HS-5 (cell line): ENCODE results near the gene POLD2.

Experiments used
- DNase-seq: peaks from one replicate; pipeline ENCODE4 v3.0.0-alpha.2; 2012; ENCODE audit warnings: low read depth

The POLD2 gene

DNA sequence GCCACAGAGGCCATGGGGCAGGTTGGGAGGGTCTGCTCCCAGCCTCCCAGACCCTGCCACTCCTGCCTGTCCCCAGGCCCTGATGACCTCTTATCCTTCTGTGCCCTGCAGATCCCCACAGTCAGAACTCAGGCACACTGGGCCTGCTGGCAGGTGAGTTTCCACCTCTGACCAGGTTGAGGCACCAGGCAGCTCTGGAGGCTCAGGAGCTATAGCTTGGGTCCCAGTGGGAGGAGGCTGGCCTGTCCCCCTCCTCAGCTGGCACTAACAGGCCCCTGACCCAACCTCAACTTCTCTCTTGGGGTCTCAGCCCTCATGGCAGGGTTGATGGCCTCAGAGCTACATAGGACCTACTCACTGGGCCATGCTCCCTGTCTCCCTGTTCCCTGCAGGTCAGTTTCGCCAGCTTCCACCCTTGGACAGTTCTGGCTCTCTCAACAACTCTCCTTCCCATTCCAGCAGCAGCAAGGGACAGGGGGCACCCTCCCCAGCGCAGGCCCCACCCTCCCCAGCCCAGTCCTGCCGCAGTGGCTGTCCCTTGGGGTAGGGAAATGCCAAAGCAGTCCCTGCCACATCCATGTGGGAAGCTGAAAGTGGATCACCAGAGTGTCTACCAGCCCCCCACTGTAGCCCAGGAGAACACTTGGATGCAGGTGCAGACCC is 21.9 kb downstream of the POLD2 start:
- DNase-seq = no peak

DNA sequence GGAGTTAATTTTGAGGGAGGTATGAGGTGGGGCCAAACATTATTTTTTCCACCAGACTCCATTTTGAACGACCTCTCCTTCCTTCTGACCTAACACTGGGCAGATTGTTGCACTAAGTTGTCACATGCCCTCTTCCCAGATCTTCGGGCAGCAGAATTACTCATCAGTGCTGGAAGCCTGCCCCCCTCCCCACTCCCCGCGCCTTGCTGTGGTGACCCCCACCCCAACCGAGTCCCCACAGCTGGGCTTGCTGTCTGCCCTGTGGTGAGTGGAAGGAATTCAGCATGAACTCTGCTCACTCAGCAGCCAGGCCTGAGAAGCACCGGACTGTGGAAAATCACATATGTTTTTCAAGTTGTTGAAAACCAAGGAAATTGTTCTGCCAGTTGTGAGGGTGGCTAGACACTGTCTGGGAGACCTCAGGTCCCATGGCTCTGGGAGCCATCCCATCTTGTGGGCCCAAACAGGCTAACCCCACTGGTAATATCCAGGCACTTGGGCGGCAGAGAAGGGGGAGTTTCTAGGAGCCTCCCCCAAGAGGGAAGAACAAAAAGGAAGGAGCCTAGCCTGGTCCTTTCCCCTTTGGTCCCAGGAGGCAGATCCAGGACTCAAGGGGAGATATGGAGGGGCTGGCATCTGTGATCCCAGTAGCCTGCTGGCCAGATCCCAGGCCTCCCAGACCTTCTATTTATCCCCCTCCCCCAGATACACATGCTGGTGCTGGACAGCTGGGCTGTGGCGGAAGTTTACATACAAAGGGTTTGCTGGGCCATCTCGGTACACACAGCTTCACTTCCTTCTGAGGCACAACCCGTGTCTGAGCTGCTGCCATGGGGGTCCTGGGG is 22.7 kb downstream of the POLD2 start:
- DNase-seq = no peak

DNA sequence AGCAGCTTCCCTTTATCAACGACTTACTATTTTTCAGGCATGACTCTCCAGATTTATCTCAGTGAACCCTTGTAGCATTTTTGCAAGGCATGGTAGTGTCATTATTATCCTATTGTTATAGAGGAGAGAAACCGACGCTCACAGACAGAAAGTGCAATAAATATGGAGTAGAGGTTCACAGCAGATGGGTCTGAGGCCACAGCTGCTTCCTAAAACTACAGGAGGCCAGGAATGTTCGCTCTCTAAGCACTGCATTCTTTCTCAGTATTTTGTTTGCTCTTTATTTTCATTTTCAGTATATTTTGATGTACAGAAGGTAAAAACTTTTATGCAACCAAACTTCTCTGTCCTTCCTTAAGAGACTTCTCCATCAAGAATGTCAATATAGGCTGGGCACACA is 23.7 kb downstream of the POLD2 start:
- DNase-seq = no peak

DNA sequence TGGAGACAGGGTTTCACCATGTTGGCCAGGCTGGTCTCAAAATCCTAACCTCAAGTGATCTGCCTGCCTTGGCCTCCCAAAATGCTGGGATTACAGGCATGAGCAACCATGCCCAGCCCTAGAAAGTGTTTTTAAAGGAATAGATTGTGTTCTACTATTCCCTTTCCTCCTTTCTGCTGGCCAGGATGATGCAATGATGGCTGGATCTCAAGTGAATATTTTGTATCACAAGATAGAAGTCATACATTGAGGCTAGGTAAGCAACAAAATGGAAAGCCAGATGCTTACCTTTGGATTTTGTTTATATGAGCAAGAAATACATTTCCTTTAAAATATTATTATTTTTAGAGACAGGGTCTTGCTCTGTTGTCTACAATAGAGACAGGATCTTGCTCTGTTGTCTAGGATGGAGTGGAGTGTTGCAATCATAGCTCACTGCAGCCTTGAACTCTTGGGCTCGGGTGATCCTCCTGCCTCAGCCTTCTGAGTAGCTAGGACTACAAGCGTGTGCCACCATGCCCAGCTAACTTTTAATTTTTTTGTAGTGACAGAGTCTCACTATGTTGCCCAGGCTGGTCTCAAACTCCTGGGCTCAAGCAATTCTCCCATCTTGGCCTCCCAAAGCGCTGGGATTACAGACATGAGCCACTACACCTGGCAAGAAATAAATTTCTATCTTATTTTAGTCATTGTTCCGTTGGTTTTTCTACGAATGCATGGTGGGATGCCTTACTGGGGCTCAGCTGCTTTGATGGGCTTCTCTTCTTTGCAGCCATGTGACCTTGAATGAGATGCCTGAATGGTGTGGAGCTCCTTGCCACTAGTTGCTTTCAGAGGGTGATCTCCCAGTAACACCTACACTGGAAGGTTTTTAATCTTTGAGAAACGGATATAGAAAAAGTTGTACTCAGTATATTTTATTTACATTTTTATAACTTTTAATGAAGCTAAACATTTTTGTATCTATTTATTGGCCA is 25.0 kb downstream of the POLD2 start:
- no peak for DNase-seq

DNA sequence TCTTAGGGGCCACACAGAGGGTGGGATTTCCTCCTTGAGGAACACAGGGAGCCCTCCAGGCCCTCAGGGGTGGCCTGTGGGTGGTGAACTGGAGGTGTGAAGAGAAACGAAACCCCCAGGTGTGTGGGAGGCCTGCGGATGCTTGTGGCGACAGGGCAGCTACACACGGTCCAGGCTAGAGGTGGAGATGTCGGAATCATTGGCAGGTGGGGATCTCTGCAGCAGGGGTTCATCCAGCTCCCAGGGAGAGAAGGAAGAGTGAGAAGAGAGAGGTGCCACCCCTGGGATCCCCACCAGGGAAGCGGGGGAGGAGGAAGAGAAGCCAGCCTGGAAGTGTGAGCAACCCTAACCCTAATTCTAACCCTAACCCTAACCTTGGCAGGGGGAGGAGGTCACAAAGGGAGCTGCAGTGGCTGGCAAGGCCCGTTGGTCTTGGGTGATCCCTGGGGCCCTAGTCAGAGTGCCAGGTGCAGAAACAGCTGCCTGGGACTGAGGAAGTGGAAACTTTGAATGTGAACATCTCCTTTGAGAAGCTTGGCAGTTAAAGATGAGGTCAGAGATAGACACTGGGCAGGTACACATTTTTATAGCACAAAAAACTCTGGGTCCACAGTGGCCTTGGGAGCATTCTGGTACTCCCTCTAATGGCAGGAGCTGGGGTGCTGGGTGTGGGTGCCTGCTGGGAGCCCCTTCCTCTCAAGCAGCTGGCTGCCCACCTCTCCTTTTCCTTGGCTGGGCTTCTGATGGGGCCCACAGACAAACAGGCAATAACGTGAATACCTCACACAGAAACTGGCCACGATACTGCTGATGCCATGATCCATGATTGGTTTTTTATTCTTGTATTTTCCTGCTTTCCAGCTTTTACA is 26.1 kb downstream of the POLD2 start:
- DNase-seq = no peak

DNA sequence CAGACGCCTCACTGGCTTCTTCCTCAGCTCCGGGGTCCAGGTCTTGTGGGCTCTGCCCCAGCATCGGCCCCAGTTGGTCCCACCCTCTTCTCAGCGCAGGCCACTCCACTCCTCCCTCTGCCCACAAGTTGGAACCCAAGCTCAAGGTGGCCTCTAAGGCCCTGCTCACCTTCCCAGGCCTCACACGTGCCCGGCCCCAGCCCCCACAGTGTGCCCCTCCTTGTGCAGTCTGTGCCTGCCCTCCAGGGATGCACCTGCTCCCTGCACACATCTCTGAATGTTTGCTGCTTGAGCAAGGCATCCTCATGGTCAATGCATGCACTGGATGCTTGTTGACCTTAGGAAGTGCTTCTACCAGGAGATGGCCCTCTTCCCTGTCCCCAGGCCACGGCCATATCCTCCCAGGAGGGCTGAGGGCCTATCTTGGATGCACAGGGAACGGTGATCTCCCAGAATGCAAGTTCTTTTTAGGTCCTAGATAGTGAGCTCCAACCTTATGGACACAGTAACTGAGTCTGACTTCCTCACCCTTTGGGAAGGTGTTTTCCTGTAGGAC is 26.9 kb downstream of the POLD2 start:
- no peak for DNase-seq

DNA sequence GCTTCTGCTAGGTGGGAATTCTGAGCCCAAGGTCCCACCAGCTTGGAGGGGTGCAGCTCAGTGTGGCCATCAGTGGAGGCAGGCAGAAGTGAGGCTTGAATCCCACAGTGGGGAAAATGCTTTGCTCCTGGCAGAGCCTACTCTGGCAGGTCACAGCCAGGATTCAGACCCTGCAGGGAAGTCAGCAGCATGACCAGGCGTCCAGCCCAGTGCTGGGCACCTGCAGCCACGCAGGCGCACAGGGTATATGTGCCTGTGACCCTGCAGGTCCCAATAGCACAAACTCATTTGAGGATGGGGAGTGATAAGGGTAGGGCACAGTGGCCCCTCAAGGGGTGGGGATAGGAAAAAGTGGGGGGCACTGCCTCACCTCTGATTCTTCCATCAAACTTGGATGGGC is 27.6 kb downstream of the POLD2 start:
- no peak for DNase-seq

DNA sequence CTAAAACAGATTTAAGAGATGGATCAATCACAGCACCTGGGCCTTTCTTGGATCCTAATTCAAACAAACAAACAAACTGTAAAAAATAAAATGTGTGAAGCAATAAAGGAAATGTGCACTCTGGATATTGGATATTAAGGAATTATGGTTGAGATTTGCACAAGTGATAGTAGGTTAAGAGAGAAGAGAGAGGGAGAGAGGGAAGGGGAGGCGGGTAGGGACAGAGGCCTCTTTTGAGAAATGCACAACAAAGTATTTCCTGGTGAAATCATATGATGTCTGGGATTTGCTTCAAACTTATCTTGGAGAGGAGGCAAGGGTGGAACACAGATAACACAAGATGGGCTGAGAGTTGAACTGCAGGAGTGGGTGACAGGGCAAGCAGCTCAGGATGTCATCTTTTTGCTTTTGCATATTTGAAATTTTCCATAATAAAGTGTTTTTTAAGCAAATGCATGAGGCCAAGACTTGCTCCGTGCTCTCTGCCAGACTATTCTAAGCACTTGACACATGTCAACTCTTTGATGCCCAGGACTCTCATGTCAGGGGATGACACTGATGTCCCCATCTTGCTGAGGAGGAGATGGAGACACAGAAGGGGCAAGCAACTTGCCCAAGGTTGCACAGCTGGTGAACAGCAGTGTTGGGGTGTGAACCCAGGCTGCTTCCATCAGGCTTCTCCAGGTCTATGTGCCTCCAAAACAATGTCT is 28.3 kb downstream of the POLD2 start:
- DNase-seq = no peak

DNA sequence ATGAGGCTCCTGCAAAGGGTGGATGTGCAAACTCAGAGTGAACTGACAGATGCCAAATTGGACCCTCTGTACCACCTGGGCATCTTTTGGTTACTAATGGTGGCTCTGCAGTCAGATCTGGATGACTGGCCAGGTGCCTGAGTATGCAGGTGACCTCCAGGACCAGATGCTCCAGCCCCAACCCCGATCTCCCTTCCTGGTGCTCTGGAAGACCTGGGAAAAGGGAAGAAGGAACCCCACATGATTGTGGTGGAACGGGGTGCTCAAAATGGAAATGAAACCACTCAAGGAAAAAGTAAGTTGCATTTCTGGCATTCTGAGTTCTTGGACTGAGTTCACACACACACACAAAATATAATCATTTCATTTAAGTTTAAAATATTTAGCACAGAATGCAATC is 29.0 kb downstream of the POLD2 start:
- no peak for DNase-seq

DNA sequence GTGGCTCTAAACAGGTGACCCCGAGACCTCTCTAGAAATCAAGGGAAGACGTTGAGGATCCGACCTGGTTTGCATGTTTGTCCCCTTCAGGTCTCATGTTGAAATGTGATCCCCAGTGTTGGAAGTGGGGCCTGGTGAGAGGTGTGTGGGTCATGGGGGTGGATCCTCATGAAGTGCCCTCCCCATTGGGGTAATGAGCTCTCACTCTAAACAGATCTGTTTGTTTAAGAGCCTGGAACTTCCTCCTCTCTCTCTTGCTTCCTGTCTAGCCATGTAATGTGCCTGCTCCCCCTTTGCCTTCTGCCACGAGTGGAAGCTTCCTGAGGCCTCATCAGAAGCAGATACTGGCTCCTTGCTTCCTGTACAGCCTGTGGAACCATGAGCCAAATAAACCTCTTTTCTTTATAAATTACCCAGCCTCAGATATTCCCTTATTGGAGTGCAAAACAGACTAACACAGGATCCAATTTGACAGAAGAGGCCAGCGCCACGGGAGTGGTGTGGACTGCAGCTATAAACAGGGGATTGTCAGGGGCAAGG is 30.2 kb downstream of the POLD2 start:
- no peak for DNase-seq

DNA sequence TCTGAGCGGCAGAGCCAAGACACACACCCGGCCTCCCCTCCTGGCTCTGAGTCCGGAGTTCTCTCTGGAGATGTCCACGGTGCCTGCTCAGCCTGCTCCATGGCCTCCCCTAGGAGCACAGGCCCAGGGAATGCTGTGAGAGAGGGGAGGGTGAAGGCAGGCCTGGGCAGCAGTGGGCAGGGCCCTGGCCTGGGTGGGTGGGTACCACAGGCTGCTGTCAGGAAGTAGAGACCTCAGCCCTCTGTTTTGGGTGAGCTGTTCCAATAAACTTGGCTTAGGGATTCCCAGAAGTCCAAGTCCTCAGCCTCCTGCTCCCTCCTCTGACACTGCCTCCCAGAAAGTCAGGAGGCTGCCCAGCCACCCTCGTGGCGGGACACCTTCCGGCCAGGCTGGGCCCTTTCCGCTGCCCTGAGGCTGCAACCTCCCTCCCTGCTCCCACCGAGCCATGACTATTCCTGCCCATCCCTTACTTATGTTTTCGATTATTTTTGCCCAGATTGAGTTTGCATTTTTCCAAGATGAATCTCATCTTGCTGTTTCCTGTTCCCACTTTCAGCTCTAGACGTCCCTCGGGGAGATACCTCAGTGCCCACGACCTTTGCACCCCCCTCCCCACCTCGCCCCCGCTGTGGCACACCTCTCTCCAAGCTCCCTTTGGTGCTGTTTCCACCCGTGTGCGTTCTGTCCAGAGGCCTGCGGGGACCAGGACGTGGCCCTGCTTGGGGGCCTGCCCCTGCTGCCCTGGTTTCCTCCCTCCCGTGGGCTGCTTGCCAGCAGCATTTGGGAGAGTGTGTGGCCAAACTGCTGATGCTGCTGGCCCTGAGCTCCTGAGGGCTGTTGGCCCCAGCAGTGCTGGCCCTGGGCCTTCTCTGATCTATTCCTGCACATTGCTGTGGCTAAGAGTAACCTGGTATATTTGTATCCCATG is 35.2 kb downstream of the POLD2 start:
- peak; percentile 99 for DNase-seq

DNA sequence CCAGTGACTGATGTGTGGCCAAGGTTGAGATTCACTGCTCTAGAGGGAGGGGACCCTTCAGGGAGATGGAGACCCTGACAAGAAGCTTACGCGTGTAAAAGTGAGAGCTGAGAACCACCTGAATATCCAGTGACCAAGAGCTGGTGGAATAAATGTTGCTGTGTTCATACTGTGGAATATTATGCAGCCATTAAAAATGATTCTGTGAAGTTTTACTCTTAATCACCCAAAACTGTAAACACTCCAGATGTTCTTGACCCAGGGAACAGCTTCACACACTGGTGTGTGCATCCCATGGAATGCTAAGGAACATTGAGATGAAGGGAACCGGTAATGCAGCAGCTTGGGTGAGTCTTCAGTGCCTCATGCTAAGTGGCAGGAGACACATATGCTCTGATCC is 36.7 kb downstream of the POLD2 start:
- DNase-seq = no peak

DNA sequence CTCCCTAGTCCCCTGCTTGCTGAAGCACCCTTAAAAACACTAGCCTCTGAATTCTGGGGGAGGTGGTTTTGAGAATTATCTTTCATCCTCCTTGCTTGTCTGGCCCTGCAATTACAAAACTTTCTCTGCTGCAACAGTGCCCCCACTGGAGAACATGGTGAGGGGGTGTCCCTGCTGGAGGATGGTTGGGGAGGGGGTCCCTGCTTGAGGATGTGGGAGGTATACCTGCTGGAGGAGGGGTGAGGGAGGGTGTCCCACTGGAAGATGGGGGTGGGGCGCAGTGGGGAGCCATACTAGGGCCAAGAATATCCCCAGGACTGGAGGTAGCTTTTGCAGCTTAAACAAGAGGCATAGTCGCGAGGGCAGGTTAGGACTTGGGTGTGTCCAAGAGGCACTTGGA is 37.8 kb downstream of the POLD2 start:
- DNase-seq = no peak

DNA sequence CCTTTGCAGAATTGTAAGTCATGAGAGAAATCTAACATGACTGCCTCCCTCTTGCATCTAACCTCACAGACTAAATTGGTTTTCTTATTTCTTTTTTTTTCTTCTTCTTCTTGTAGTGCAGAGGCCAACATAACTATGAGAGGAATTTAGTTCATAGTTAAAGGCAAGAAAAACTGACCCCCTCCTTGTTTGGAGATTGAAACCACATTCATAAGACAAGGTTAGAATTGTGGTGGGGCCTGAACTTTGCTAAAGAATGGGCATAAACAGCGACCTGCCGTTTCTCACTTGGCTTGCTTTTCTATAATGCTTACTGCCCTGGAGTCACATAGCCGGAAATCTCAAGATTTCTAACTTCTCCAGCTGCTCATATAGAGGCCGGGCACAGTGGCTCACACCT is 38.6 kb downstream of the POLD2 start:
- no peak for DNase-seq

DNA sequence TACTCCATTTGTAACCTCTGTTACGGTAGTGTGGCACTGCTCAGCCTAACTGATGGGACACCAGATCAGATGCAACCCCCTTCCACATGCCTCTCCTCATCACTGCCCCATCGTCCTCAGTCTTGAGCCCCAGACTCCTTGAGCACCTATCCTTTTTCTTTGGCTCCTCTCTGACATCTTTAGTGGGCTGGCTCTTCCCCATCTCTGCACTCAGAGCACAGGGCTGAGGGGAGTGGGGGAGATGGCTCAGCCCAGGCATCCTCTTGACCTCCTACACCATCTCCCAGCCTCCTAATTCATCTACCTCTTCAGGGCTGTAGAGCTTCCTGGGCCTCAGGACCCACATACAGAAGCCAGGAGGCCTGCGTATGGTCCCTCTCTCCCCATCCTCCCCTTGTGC is 39.6 kb downstream of the POLD2 start:
- DNase-seq = no peak

DNA sequence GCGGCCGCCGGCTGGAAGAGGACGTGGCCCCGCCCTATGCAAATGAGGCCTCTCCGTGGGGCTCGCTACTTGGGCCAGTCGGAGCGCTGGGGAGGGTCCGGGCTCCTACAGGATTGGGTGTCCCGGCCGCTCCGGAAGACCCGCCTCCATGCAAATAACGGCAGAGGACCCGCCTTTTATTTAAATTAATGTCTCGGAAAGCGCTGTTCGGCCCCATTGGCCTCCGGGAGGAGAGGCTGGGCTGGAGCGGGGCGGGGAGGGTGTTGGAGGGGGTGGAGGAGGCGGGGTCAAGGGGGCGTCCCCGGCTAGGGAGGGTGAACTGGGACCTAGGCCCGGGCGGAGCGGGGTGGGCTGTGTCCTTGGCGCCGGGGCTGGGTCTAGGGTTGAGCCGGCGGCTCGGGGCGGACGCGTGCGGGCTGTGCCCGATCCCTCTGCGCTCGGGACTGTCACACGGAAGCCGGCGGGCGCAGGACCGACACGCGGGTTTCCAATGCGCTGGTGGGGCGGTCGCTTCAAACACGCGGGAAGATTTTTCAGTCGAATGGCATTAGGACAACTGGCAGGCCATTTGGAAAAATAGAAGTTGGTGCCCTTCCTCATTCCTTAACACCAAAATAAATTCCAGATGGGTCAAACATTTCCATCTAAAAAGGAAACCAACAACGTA is 40.7 kb downstream of the POLD2 start:
- peak; percentile 99 for DNase-seq

DNA sequence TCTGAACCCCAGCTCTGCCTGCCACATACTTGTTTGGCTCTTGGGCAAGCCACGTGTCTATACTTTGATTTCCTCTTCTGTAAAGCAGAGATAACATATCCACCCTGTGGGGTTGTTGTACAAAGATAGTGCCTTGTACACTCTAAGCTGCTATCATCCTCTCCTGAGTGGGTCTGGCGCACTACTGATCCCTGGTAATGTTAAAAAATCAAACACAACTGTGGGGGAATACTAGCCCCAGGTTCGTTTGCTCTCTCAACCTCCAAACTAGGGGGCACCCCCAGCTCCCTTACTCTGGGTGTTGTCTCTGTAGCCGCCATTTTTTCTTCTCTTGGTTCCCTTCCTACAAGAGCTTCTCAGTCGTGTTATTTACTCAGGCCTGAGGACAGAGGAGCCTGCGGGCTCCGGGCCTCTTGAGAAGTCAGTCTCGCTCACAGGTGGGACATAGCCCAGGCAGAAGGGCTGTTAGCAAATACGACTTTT is 42.0 kb downstream of the POLD2 start:
- no peak for DNase-seq

DNA sequence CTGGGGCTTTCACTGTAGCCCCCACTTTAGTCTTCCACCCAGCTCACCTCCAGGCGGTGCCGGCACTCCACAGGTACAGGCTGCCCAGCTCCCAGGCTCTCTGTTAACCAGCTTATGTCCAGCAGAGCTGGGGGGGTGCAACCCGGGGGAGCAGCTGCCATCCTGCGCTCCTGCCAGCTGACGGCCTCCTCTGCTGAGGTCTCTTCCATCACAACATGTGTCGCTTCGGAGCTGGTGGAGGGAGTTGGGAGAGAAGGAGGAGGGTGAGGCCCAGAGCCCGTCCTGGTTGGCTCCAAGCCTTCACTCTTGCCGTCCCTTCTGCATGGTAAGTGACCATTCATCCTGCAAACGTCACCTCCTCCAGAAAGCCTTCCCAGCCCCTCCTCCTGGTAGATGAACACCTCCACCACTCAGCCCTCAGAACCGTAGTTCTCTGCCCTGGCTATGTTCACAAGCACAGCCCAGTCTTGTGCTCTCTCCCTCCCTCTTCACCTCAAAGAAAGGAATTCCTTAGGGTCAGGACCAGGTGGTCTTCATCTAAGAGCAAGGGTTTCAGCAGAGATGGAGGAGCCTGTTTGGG is 42.6 kb downstream of the POLD2 start:
- DNase-seq = no peak
